Hematopoietic multipotent progenitor cell (in vitro differentiated cells): Measurements from ENCODE around the gene MAP3K5. TPM values are rescaled to one million over a fixed set of nuclear protein-coding genes. Genes with fewer than 3 reads are reported as not detected.

Experiments used
- DNase-seq, 3 donors: peaks; one replicate each; pipeline ENCODE4 v3.0.0-alpha.2; 2011 to 2015; ENCODE audit warnings: low read depth in 2 of 3, low spot score in 2 of 3
- total RNA-seq: library from RNA; depleted of rRNA; stranded (reverse); fragments of >200 nt; gene quantifications from one replicate; pipeline ENCODE4 v1.2.3, GENCODE V29; 2012

The MAP3K5 gene
- total RNA-seq, 1 donor = 29.9 TPM

GRCh38 chr6:136751991-136752390, 40.3 kb downstream of the MAP3K5 start:
- no peak for DNase-seq

- DNase-seq = peak in 1 of 3 donors; percentile 63
Observed at GRCh38 chr6:136751522-136751956, 40.7 kb downstream of the MAP3K5 start.

GRCh38 chr6:136750696-136751521, 41.4 kb downstream of the MAP3K5 start:
- DNase-seq = no peak

- DNase-seq = peak in 1 of 3 donors; percentile 29
Observed at GRCh38 chr6:136749359-136749997, 42.8 kb downstream of the MAP3K5 start.

- no peak for DNase-seq
Observed at GRCh38 chr6:136747507-136747906, 44.8 kb downstream of the MAP3K5 start.

GRCh38 chr6:136745300-136745699, 47.0 kb downstream of the MAP3K5 start:
- no peak for DNase-seq

GRCh38 chr6:136744889-136745288, 47.4 kb downstream of the MAP3K5 start:
- no peak for DNase-seq

- no peak for DNase-seq
Observed at GRCh38 chr6:136742125-136742524, 50.2 kb downstream of the MAP3K5 start.

GRCh38 chr6:136740050-136740974, 52.0 kb downstream of the MAP3K5 start:
- DNase-seq = no peak

GRCh38 chr6:136739501-136739900, 52.8 kb downstream of the MAP3K5 start:
- DNase-seq = peak in 1 of 3 donors; percentile 51

- no peak for DNase-seq
Observed at GRCh38 chr6:136739071-136739470, 53.2 kb downstream of the MAP3K5 start.

GRCh38 chr6:136738692-136739057, 53.6 kb downstream of the MAP3K5 start:
- DNase-seq = no peak

- peak in 1 of 3 donors; percentile 36 for DNase-seq
Observed at GRCh38 chr6:136737871-136738691, 54.2 kb downstream of the MAP3K5 start.

GRCh38 chr6:136737374-136737844, 54.9 kb downstream of the MAP3K5 start:
- DNase-seq = peak in 1 of 3 donors; percentile 57

GRCh38 chr6:136736281-136736960, 55.9 kb downstream of the MAP3K5 start:
- DNase-seq = no peak

GRCh38 chr6:136734977-136735376, 57.3 kb downstream of the MAP3K5 start:
- DNase-seq = no peak

- DNase-seq = no peak
Observed at GRCh38 chr6:136732889-136733288, 59.4 kb downstream of the MAP3K5 start.

GRCh38 chr6:136729832-136730231, 62.4 kb downstream of the MAP3K5 start:
- no peak for DNase-seq

- no peak for DNase-seq
Observed at GRCh38 chr6:136728976-136729515, 63.2 kb downstream of the MAP3K5 start.
